GM23338 (cell line): Measurements from ENCODE around the gene RAP1GAP2. TPM values are rescaled to one million over a fixed set of nuclear protein-coding genes. Genes with fewer than 3 reads are reported as not detected.

Experiments
- ATAC-seq: fragments of 200-7000 bp; cut with Tn5 transposase; 3 replicates; pipeline ENCODE4 v1.9.1; 2020
- DNase-seq: peaks from one replicate; pipeline ENCODE4 v3.0.0-alpha.2; 2015; ENCODE audit warnings: low spot score
- H2AFZ ChIP-seq: fragments of 200-600 bp; sonication (generic); 2 replicates; pipeline ENCODE4 v1.8.0; 2016; ENCODE audit warnings: antibody characterized with exemption, mild to moderate bottlenecking, moderate library complexity
- H3F3A ChIP-seq: fragments of 200-600 bp; sonication (generic); replicated peaks from 2 replicates; pipeline ENCODE4 v1.8.0; 2017; ENCODE audit warnings: antibody characterized with exemption, mixed run types, low read depth
- H3K27ac ChIP-seq: fragments of 200-600 bp; sonication (generic); 2 replicates; pipeline ENCODE4 v1.6.1; 2016; ENCODE audit warnings: low read depth
- H3K27me3 ChIP-seq: fragments of 200-600 bp; sonication (generic); 2 replicates; pipeline ENCODE4 v1.8.0; 2016; ENCODE audit warnings: mild to moderate bottlenecking, mixed run types, moderate library complexity; ENCODE audit not compliant: insufficient read depth
- H3K36me3 ChIP-seq: fragments of 200-600 bp; sonication (generic); 2 replicates; pipeline ENCODE4 v1.8.0; 2016; ENCODE audit warnings: mild to moderate bottlenecking; ENCODE audit not compliant: insufficient read depth
- H3K4me1 ChIP-seq: fragments of 200-600 bp; sonication (generic); 2 replicates; pipeline ENCODE4 v1.8.0; 2016; ENCODE audit warnings: mild to moderate bottlenecking, moderate library complexity; ENCODE audit not compliant: insufficient read depth
- H3K4me2 ChIP-seq: fragments of 200-600 bp; sonication (generic); 2 replicates; pipeline ENCODE4 v1.7.1; 2017; ENCODE audit warnings: mixed run types
- H3K4me3 ChIP-seq: fragments of 200-600 bp; sonication (generic); 2 replicates; pipeline ENCODE4 v1.6.1; 2016; ENCODE audit warnings: mixed run types
- H3K79me2 ChIP-seq: fragments of 200-600 bp; sonication (generic); replicated peaks from 2 replicates; pipeline ENCODE4 v1.8.0; 2017; ENCODE audit warnings: mild to moderate bottlenecking; ENCODE audit not compliant: insufficient read depth
- H3K9me2 ChIP-seq: fragments of 200-600 bp; sonication (generic); 2 replicates; pipeline ENCODE4 v1.8.0; 2017; ENCODE audit not compliant: insufficient read depth
- H4K20me1 ChIP-seq: fragments of 200-600 bp; sonication (generic); replicated peaks from 2 replicates; pipeline ENCODE4 v1.8.0; 2017; ENCODE audit warnings: mild to moderate bottlenecking; ENCODE audit not compliant: insufficient read depth
- H3K27ac Mint-ChIP-seq: 2 replicates; pipeline ENCODE4 v1.8.0; 2020; ENCODE audit warnings: inconsistent platforms, mild to moderate bottlenecking, moderate library complexity, mixed read lengths
- H3K27me3 Mint-ChIP-seq: 3 replicates; pipeline ENCODE4 v1.8.0; 2022; ENCODE audit warnings: low read depth, mild to moderate bottlenecking, moderate library complexity, mixed read lengths, inconsistent platforms; ENCODE audit not compliant: insufficient read depth, poor library complexity
- H3K36me3 Mint-ChIP-seq: 3 replicates; pipeline ENCODE4 v1.8.0; 2021; ENCODE audit warnings: low read depth, mild to moderate bottlenecking, inconsistent platforms, moderate library complexity, mixed read lengths
- H3K4me1 Mint-ChIP-seq: 3 replicates; pipeline ENCODE4 v1.8.0; 2020; ENCODE audit warnings: mild to moderate bottlenecking, inconsistent platforms, mixed read lengths
- H3K4me3 Mint-ChIP-seq: 3 replicates; pipeline ENCODE4 v1.8.0; 2021; ENCODE audit warnings: moderate library complexity, mild to moderate bottlenecking, inconsistent platforms, mixed read lengths
- H3K9me3 Mint-ChIP-seq: 3 replicates; pipeline ENCODE4 v1.8.0; 2020; ENCODE audit warnings: moderate library complexity, mild to moderate bottlenecking, inconsistent platforms, mixed read lengths
- CTCF ChIP-seq, 2 experiments: fragments of 200-600 bp in 1 of 2; sonication (generic) in 1 of 2; conservative IDR thresholded peaks; 2 replicates each; pipeline versions ENCODE4 v1.5.1 to v1.6.1; 2016 to 2017; ENCODE audit warnings: antibody characterized with exemption in 2 of 2, low read depth in 2 of 2, mild to moderate bottlenecking in 2 of 2, moderate library complexity in 1 of 2
- EZH2 ChIP-seq: fragments of 200-600 bp; sonication (generic); IDR thresholded peaks from one replicate; pipeline ENCODE4 v1.8.0; 2017; ENCODE audit warnings: antibody characterized with exemption, mild to moderate bottlenecking, low read depth; ENCODE audit not compliant: unreplicated experiment
- NANOG ChIP-seq: IDR thresholded peaks from 2 replicates; pipeline ENCODE4 v1.6.1; 2016; ENCODE audit warnings: antibody characterized with exemption, borderline replicate concordance
- POLR2AphosphoS5 ChIP-seq: IDR thresholded peaks from 2 replicates; pipeline ENCODE4 v1.6.1; 2016; ENCODE audit warnings: antibody characterized with exemption, low read depth
- REST ChIP-seq: IDR thresholded peaks from one replicate; pipeline ENCODE4 v1.6.1; 2018; ENCODE audit warnings: antibody characterized with exemption; ENCODE audit not compliant: unreplicated experiment
- ZNF114 ChIP-seq: fragments of 250-450 bp; sonication (Bioruptor Pico); IDR thresholded peaks from 2 replicates; pipeline ENCODE4 v1.5.0; 2020; ENCODE audit warnings: mild to moderate bottlenecking, moderate library complexity
- ZNF331 ChIP-seq: fragments of 250-450 bp; sonication (Bioruptor Pico); IDR thresholded peaks from 2 replicates; pipeline ENCODE4 v1.5.0; 2020; ENCODE audit warnings: low read depth, mild to moderate bottlenecking, moderate library complexity
- ZNF462 ChIP-seq: fragments of 250-450 bp; sonication (Bioruptor Pico); IDR thresholded peaks from 2 replicates; pipeline ENCODE4 v1.5.0; 2020; ENCODE audit warnings: mild to moderate bottlenecking, moderate library complexity
- polyA plus RNA-seq: library from polyadenylated mRNA; unstranded; fragments of >200 nt; fragmentation: Nextera tagmentation; extraction: Ambion mirVana; gene quantifications from 2 replicates; pipeline ENCODE4 v1.2.1, GENCODE V29; 2016
- total RNA-seq: library from RNA; depleted of rRNA; stranded (reverse); fragments of >200 nt; shearing (Covaris generic); gene quantifications from 2 replicates; pipeline ENCODE4 v1.2.3, GENCODE V29; 2014

Gene RAP1GAP2
- total and polyA plus RNA-seq, 2 experiments from 2014 or later, result 17.8 to 46.1 TPM

- Histone ChIP-seq H3F3A (no peaks in the 10 kb centered on the region), H2AFZ (no peak overlapping the region), H3K4me1 (no peaks in the 10 kb centered on the region), H3K9me2 (no peaks in the 10 kb centered on the region), H3K4me3 (no peak overlapping the region), H3K79me2 (no peaks in the 10 kb centered on the region), H3K27ac (no peak overlapping the region), H3K36me3 (peaks cover 12% of the 10 kb centered on the region), H4K20me1 (no peaks in the 10 kb centered on the region), H3K4me2 (no peak overlapping the region), H3K27me3 (no peaks in the 10 kb centered on the region)
- ATAC-seq, result no peak
- Mint-ChIP-seq H3K36me3 (peaks cover 13% of the 10 kb centered on the region), H3K27me3 (peaks cover 8% of the 10 kb centered on the region), H3K9me3 (no peaks in the 10 kb centered on the region), H3K4me3 (no peak overlapping the region), H3K4me1 (no peaks in the 10 kb centered on the region), H3K27ac (no peak overlapping the region)
- TF ChIP-seq POLR2AphosphoS5 (no peak), ZNF462 (CRISPR knock-in tag) (no peak), ZNF114 (no peak), NANOG (no peak), EZH2 (no peak), CTCF (conservative IDR thresholded peaks at IDR 0.05; ENCODE audit: low read depth in 2 of 2) (no peak), ZNF331 (CRISPR knock-in tag) (no peak), REST (no peak)
- DNase-seq, result no peak
Measured at GRCh38 chr17:3034578-3034920, 238.3 kb downstream of the RAP1GAP2 start.
